ENCODE results near the gene PDZRN3. TPM values are rescaled to one million over a fixed set of nuclear protein-coding genes. Genes with fewer than 3 reads are reported as not detected.

The PDZRN3 gene
- total RNA-seq, 4 donors from 2014 or later: 227 to 305 (median 265) TPM

- Histone ChIP-seq H3K36me3 (no peaks in the 10 kb centered on the region), H3K4me3 (no peak overlapping the region), H3K9me3 (no peaks in the 10 kb centered on the region), H3K27me3 (no peaks in the 10 kb centered on the region), H3K27ac (peak overlapping the region in 1 of 4 donors; percentile 3), H3K4me1 (peaks cover 5 to 88% (median 6%) of the 10 kb centered on the region in 3 donors)
- TF ChIP-seq POLR2AphosphoS5 (IDR thresholded peaks at IDR 0.05) (no peak), CTCF (IDR thresholded peaks at IDR 0.05) (no peak), EP300 (IDR thresholded peaks at IDR 0.05) (no peak), POLR2A (IDR thresholded peaks at IDR 0.05) (no peak)
- no peak for ATAC-seq
- WGBS, 2 donors (ENCODE audit: low coverage in 1 of 2): 34 to 48% methylated on average over 3 to 4 of the region's 4 CpGs
These were observed 47.7 kb downstream of the PDZRN3 start for GRCh38 chr3:73576999-73577461.

GRCh38 chr3:73575953-73576352, 48.8 kb downstream of the PDZRN3 start:
- Histone ChIP-seq H3K27me3 (no peaks in the 10 kb centered on the region), H3K9me3 (no peaks in the 10 kb centered on the region), H3K36me3 (no peaks in the 10 kb centered on the region), H3K27ac (no peak overlapping the region), H3K4me3 (no peak overlapping the region), H3K4me1 (peaks cover 5 to 88% (median 10%) of the 10 kb centered on the region in 3 donors)
- no peak for ATAC-seq
- 66 to 83% methylated on average over 3 of the region's 3 CpGs for WGBS, 2 donors (ENCODE audit: low coverage in 1 of 2)
- TF ChIP-seq POLR2A (IDR thresholded peaks at IDR 0.05) (no peak), EP300 (IDR thresholded peaks at IDR 0.05) (no peak), POLR2AphosphoS5 (IDR thresholded peaks at IDR 0.05) (no peak), CTCF (IDR thresholded peaks at IDR 0.05) (no peak)

GRCh38 chr3:73575519-73575918, 49.2 kb downstream of the PDZRN3 start:
- no peak for TF ChIP-seq POLR2AphosphoS5 (IDR thresholded peaks at IDR 0.05)
- TF ChIP-seq POLR2A (IDR thresholded peaks at IDR 0.05): no peak
- TF ChIP-seq EP300 (IDR thresholded peaks at IDR 0.05): no peak
- no peak for TF ChIP-seq CTCF (IDR thresholded peaks at IDR 0.05)
- WGBS, 2 donors (ENCODE audit: low coverage in 1 of 2): 41 to 69% methylated on average over 2 of the region's 2 CpGs
- ATAC-seq: no peak
- Histone ChIP-seq H3K9me3 (no peaks in the 10 kb centered on the region), H3K36me3 (no peaks in the 10 kb centered on the region), H3K4me1 (peaks cover 5 to 88% (median 8%) of the 10 kb centered on the region in 3 donors), H3K27ac (peak overlapping the region in 1 of 4 donors; percentile 57), H3K4me3 (no peak overlapping the region), H3K27me3 (no peaks in the 10 kb centered on the region)

- Histone ChIP-seq H3K4me1 (peaks cover 5 to 95% (median 7%) of the 10 kb centered on the region in 3 donors), H3K9me3 (no peaks in the 10 kb centered on the region), H3K27me3 (no peaks in the 10 kb centered on the region), H3K4me3 (no peak overlapping the region), H3K27ac (peak overlapping the region in 3 of 4 donors; percentile 52 to 63 (median 57)), H3K36me3 (no peaks in the 10 kb centered on the region)
- ATAC-seq: no peak
- TF ChIP-seq EP300 (IDR thresholded peaks at IDR 0.05): no peak
- no peak for TF ChIP-seq CTCF (IDR thresholded peaks at IDR 0.05)
- TF ChIP-seq POLR2AphosphoS5 (IDR thresholded peaks at IDR 0.05): no peak
- no peak for TF ChIP-seq POLR2A (IDR thresholded peaks at IDR 0.05)
- 85 to 88% methylated on average over 2 of the region's 2 CpGs for WGBS, 2 donors (ENCODE audit: low coverage in 1 of 2)
These were observed 51.5 kb downstream of the PDZRN3 start for GRCh38 chr3:73573204-73573603.

GRCh38 chr3:73572368-73572767, 52.4 kb downstream of the PDZRN3 start:
- peaks cover 5 to 99% (median 10%) of the 10 kb centered on the region in 3 donors for H3K4me1 ChIP-seq
- ATAC-seq: no peak
- H3K27me3 ChIP-seq: no peaks in the 10 kb centered on the region
- 29 to 41% methylated on average over 2 of the region's 3 CpGs for WGBS, 2 donors (ENCODE audit: low coverage in 1 of 2)
- no peaks in the 10 kb centered on the region for H3K36me3 ChIP-seq
- no peak overlapping the region for H3K4me3 ChIP-seq
- no peaks in the 10 kb centered on the region for H3K9me3 ChIP-seq
- H3K27ac ChIP-seq: peak overlapping the region in 3 of 4 donors; percentile 52 to 63 (median 57)
- peak; percentile 39 for TF ChIP-seq POLR2AphosphoS5 (IDR thresholded peaks at IDR 0.05)
- no peak for TF ChIP-seq POLR2A (IDR thresholded peaks at IDR 0.05)
- TF ChIP-seq CTCF (IDR thresholded peaks at IDR 0.05): no peak
